NCI-H1930 (cell line): Measurements from ENCODE around the gene UBE2K.
"Not testable (repeated sequence)": the region's sequence is repeated elsewhere in the genome, so short reads cannot be mapped to it uniquely, and the experiment has no call there.

Source experiments
- DNase-seq, 2 experiments: peaks; one replicate each; lab custom pipeline; 2025; lab: John Stamatoyannopoulos, UW

Gene UBE2K

DNA sequence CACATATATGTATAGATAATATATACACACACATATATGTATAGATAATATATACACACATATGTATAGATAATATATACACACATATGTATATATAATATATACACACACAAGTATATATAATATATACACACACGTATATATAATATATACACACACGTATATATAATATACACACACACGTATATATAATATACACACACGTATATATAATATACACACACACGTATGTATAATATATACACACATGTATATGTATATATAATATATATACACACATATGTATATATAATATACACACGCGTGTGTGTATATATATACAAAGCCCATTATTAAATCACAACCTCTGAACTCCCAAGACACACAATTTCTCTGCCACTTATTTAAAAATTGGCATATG is 8.0 kb upstream of the UBE2K start:
- DNase-seq, result no peak

GRCh38 chr4:39698424-39699009 is 581 bp downstream of the UBE2K start:
- DNase-seq, result no peak

- DNase-seq, result no peak
Measured at GRCh38 chr4:39699687-39700409, 1.9 kb downstream of the UBE2K start.

GRCh38 chr4:39700554-39700953 is 2.6 kb downstream of the UBE2K start:
- DNase-seq, result no peak

DNA sequence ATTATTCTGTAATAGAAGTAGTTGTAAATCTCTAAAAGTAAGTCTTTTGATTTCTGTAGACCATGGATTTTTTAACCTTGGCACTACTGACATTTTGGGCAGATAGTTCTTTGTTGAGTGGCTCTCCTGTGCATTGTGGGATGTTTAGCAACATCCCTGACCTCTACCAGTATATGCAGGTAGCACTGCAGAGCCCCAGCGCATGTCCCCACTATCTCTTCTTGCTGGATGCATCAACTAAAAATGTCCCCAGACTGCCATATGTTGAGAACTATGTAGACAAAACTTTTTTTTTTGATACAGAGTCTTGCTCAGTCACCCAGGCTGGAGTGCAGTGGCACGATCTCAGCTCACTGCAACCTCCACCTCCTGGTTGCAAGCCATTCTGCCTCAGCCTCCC is 4.8 kb downstream of the UBE2K start:
- no peak for DNase-seq

DNA sequence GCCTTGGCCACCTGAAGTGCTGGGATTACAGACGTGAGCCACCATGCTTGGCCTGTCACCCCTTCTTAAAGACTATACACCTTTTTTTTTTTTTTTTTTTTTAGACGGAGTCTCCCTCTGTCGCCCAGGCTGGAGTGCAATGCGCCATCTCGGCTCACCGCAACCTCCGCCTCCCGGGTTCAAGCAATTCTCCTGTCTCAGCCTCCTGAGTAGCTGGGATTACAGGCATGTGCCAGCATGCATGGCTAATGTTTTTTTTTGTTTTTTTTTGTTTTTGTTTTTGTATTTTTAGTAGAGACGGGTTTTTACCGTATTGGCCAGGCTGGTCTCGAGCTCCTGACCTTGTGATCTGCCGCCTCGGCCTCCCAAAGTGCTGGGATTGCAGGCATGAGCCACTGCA is 6.9 kb downstream of the UBE2K start:
- not testable (repeated sequence) for DNase-seq

- no peak for DNase-seq
Measured at GRCh38 chr4:39706334-39706733, 8.4 kb downstream of the UBE2K start.

DNA sequence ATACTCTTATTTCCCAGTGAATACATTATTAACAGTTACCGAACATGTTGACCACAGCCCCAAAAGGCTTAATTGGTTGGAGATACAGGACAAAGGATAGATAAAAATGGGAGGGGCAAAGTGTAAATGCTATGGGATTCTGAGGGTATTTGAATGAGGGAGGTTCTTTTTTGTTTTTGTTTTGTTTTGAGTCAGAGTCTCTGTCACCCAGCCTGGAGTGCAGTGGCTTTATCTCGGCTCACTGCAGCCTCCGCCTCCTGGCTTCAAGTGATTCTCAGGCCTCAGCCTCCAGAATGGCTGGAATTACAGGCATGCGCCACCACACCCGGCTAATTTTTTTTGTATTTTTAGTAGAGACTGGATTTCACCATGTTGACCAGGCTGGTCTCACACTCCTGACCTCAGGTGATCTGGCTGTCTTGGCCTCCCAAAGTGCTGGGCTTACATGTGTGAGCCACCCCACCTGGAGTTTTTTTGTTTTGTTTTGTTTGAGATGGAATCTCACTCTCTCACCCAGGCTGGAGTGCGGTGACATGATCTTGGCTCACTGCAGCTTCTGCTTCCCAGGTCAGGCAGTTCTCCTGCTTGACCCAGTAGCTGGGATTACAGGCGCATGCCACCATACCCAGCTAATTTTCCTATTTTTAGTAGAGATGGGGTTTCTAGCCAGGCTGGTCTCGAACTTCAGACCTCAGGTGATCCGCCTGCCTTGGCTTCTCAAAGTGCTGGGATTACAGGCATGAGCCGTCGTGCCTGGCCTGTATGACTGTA is 9.0 kb downstream of the UBE2K start:
- no peak for DNase-seq

DNA sequence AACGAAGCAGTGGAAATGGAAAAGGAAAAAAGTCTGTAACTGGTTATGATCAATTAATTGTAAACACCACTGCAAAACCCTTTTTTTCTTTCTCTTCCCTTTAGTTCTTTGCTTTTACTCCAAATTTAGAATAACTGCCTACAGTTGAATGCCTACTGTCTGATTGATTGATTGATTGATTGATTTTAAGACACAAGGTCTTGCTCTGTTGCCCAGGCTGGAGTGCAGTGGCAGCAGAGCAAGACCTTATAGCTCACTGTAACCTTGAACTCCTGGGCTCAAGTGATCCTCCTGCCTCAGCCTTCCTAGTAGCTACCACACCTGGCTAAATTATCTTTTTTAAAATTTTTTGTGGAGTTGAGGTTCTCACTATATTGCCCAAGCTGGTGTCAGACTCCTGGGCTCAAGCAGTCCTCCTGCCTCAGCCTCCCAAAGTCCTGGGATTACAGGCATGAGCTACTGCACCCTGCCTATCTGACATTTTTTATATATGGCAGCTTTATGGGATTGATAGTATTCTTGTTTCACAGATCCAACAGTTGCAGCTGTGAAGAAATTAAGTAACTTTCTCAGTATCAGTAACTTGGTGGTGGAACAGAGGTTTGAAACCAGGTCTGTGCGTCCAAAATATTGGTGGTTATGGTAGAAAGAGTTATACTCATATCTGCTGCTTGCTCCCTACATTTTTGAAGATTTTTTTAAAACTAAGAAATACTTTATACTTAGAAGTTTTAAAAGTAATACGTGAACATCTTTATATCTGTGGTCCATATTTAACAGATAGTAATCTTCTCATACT is 12.4 kb downstream of the UBE2K start:
- DNase-seq, result no peak

GRCh38 chr4:39712819-39713607 is 15.1 kb downstream of the UBE2K start:
- DNase-seq, result no peak

DNA sequence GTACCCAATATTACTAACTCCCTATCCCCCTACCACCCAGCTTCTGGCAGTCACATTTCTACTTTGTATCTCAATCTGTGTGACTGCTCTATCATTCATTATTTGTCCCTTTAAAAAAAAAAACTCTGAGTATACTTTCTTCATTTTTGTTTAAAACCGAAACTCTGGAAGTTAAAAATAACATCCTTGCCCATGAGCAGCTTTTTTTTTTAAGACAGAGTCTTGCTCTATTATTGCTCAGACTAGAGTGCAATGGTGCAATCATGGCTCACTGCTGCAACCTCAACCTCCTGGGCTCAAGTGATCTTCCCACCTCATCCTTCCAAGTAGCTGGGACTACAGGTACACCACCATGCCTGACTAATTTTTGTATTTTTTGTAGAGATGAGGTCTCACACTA is 15.8 kb downstream of the UBE2K start:
- DNase-seq, result no peak

- no peak for DNase-seq
Measured at GRCh38 chr4:39714166-39714565, 16.2 kb downstream of the UBE2K start.

DNA sequence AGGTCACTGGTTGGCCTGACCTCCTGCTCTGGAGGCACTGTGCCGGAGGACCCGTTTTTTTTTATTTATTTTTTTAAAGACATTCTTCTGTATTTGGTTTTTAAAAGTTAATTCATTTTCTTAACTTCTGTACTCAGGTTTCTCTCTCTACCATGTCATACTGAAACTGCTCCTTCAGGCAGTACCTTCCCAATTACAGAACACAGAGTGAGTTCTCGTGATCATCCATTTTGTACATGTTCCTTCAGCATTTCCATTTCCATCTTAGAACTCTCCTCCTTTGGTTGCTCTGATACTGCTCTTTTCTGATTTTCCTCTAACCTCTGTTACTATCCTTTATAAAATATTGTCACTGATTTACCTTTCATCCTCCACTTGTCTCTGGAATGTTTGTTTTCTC is 17.9 kb downstream of the UBE2K start:
- no peak for DNase-seq

- DNase-seq, result no peak
Measured at GRCh38 chr4:39716356-39716755, 18.4 kb downstream of the UBE2K start.

- DNase-seq, result not testable (repeated sequence)
Measured at GRCh38 chr4:39717743-39718142, 19.8 kb downstream of the UBE2K start.

- no peak for DNase-seq
Measured at GRCh38 chr4:39718366-39719323, 20.7 kb downstream of the UBE2K start.

GRCh38 chr4:39719804-39720580 is 22.1 kb downstream of the UBE2K start:
- no peak for DNase-seq

GRCh38 chr4:39721273-39721672 is 23.3 kb downstream of the UBE2K start:
- not testable (repeated sequence) for DNase-seq

DNA sequence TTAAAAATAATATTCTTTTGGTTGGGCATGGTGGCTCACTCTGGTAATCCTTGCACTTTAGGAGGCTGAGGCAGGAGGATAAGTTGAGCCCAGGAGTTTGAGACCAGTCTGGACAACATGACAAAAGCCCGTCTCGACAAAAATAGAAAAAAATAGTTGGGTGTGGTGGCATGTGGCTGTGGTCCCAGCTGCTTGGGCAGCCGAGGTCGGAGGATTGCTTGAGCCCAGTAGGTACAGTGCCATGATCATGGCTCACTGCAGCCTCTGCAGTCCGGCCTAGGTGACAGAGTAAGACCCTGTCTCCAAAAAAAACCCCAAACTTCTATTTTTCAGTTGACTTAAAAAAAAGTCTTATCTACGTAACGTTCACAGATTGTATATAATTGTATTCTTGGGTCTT is 23.9 kb downstream of the UBE2K start:
- no peak for DNase-seq

- DNase-seq, result no peak
Measured at GRCh38 chr4:39729557-39729956, 31.6 kb downstream of the UBE2K start.
